Measurements from ENCODE around the gene CA12.
"Not testable (repeated sequence)": the region's sequence is repeated elsewhere in the genome, so short reads cannot be mapped to it uniquely, and the experiment has no call there.

CA12 gene

GRCh38 chr15:63381301-63382204 is at the start of gene CA12:
TSS of gene CA12 (minus strand) at chr15:63381846. CDS start at chr15:63381720, 126 bp downstream.
- H3K36me3 ChIP-seq (ENCODE audit: control insufficient read depth, insufficient read depth, low read length), result no peaks in the 10 kb centered on the region
- DNase-seq (ENCODE audit: low read depth, low spot score), result no peak
- no CpG with 5 or more reads among the region's 58 CpGs for WGBS (ENCODE audit: insufficient coverage, insufficient read length)
- peak within 1 kb of the TSS; percentile 54; the same call in 1 of the 2 replicates for H3K4me3 ChIP-seq (ENCODE audit: low read length)
- peaks cover 12% of the 10 kb centered on the region; the same call in 1 of the 2 replicates for H3K27me3 ChIP-seq (ENCODE audit: control insufficient read depth, insufficient read depth, low read length)
- H3K27ac ChIP-seq (ENCODE audit: low read length), result no peak within 1 kb of the TSS
- no peaks in the 10 kb centered on the region for H3K9me3 ChIP-seq (ENCODE audit: control insufficient read depth, insufficient read depth, low read length)
- H3K4me1 ChIP-seq (ENCODE audit: control insufficient read depth, insufficient read depth, low read length), result peaks cover 5% of the 10 kb centered on the region; the same call in 1 of the 2 replicates

- DNase-seq (ENCODE audit: low read depth, low spot score), result no peak
- peaks cover 1% of the 10 kb centered on the region; the same call in 1 of the 2 replicates for H3K4me1 ChIP-seq (ENCODE audit: control insufficient read depth, insufficient read depth, low read length)
- no peaks in the 10 kb centered on the region for H3K27me3 ChIP-seq (ENCODE audit: control insufficient read depth, insufficient read depth, low read length)
- no peak overlapping the region for H3K27ac ChIP-seq (ENCODE audit: low read length)
- no peaks in the 10 kb centered on the region for H3K36me3 ChIP-seq (ENCODE audit: control insufficient read depth, insufficient read depth, low read length)
- WGBS (ENCODE audit: insufficient coverage, insufficient read length), result no CpG with 5 or more reads among the region's 6 CpGs
- H3K9me3 ChIP-seq (ENCODE audit: control insufficient read depth, insufficient read depth, low read length), result no peaks in the 10 kb centered on the region
- no peak overlapping the region for H3K4me3 ChIP-seq (ENCODE audit: low read length)
Measured at GRCh38 chr15:63430766-63431451, 49.3 kb upstream of the CA12 start.

GRCh38 chr15:63426552-63426951 is 44.9 kb upstream of the CA12 start:
- no peaks in the 10 kb centered on the region for H3K36me3 ChIP-seq (ENCODE audit: control insufficient read depth, insufficient read depth, low read length)
- DNase-seq (ENCODE audit: low read depth, low spot score), result no peak
- H3K4me1 ChIP-seq (ENCODE audit: control insufficient read depth, insufficient read depth, low read length), result peaks cover under 1% of the 10 kb centered on the region; the same call in 1 of the 2 replicates
- no peaks in the 10 kb centered on the region for H3K27me3 ChIP-seq (ENCODE audit: control insufficient read depth, insufficient read depth, low read length)
- no peak overlapping the region for H3K27ac ChIP-seq (ENCODE audit: low read length)
- H3K4me3 ChIP-seq (ENCODE audit: low read length), result no peak overlapping the region
- no peaks in the 10 kb centered on the region for H3K9me3 ChIP-seq (ENCODE audit: control insufficient read depth, insufficient read depth, low read length)
- WGBS (ENCODE audit: insufficient coverage, insufficient read length), result no CpG with 5 or more reads among the region's 2 CpGs

GRCh38 chr15:63425426-63425985 is 43.9 kb upstream of the CA12 start:
- no peak for DNase-seq (ENCODE audit: low read depth, low spot score)
- WGBS (ENCODE audit: insufficient coverage, insufficient read length), result no CpG with 5 or more reads among the region's 2 CpGs
- H3K4me1 ChIP-seq (ENCODE audit: control insufficient read depth, insufficient read depth, low read length), result no peaks in the 10 kb centered on the region
- H3K36me3 ChIP-seq (ENCODE audit: control insufficient read depth, insufficient read depth, low read length), result no peaks in the 10 kb centered on the region
- H3K4me3 ChIP-seq (ENCODE audit: low read length), result no peak overlapping the region
- H3K27ac ChIP-seq (ENCODE audit: low read length), result no peak overlapping the region
- no peaks in the 10 kb centered on the region for H3K27me3 ChIP-seq (ENCODE audit: control insufficient read depth, insufficient read depth, low read length)
- no peaks in the 10 kb centered on the region for H3K9me3 ChIP-seq (ENCODE audit: control insufficient read depth, insufficient read depth, low read length)

GRCh38 chr15:63422891-63423590 is 41.4 kb upstream of the CA12 start:
- WGBS (ENCODE audit: insufficient coverage, insufficient read length), result 100% methylated on average over 1 of the region's 10 CpGs
- Histone ChIP-seq H3K27me3 (ENCODE audit: control insufficient read depth, insufficient read depth, low read length) (no peaks in the 10 kb centered on the region), H3K9me3 (ENCODE audit: control insufficient read depth, insufficient read depth, low read length) (no peaks in the 10 kb centered on the region), H3K36me3 (ENCODE audit: control insufficient read depth, insufficient read depth, low read length) (no peaks in the 10 kb centered on the region), H3K4me1 (ENCODE audit: control insufficient read depth, insufficient read depth, low read length) (no peaks in the 10 kb centered on the region), H3K4me3 (ENCODE audit: low read length) (no peak overlapping the region), H3K27ac (ENCODE audit: low read length) (no peak overlapping the region)
- no peak for DNase-seq (ENCODE audit: low read depth, low spot score)

GRCh38 chr15:63421433-63421832 is 39.8 kb upstream of the CA12 start:
- H3K36me3 ChIP-seq (ENCODE audit: control insufficient read depth, insufficient read depth, low read length), result no peaks in the 10 kb centered on the region
- H3K27me3 ChIP-seq (ENCODE audit: control insufficient read depth, insufficient read depth, low read length), result no peaks in the 10 kb centered on the region
- H3K4me3 ChIP-seq (ENCODE audit: low read length), result no peak overlapping the region
- no peak overlapping the region for H3K27ac ChIP-seq (ENCODE audit: low read length)
- no CpG with 5 or more reads among the region's 3 CpGs for WGBS (ENCODE audit: insufficient coverage, insufficient read length)
- no peak for DNase-seq (ENCODE audit: low read depth, low spot score)
- H3K4me1 ChIP-seq (ENCODE audit: control insufficient read depth, insufficient read depth, low read length), result no peaks in the 10 kb centered on the region
- no peaks in the 10 kb centered on the region for H3K9me3 ChIP-seq (ENCODE audit: control insufficient read depth, insufficient read depth, low read length)

GRCh38 chr15:63420333-63420747 is 38.7 kb upstream of the CA12 start:
- Histone ChIP-seq H3K9me3 (ENCODE audit: control insufficient read depth, insufficient read depth, low read length) (no peaks in the 10 kb centered on the region), H3K27ac (ENCODE audit: low read length) (no peak overlapping the region), H3K4me1 (ENCODE audit: control insufficient read depth, insufficient read depth, low read length) (no peaks in the 10 kb centered on the region), H3K4me3 (ENCODE audit: low read length) (no peak overlapping the region), H3K36me3 (ENCODE audit: control insufficient read depth, insufficient read depth, low read length) (no peaks in the 10 kb centered on the region), H3K27me3 (ENCODE audit: control insufficient read depth, insufficient read depth, low read length) (no peaks in the 10 kb centered on the region)
- no CpG with 5 or more reads among the region's 5 CpGs for WGBS (ENCODE audit: insufficient coverage, insufficient read length)
- no peak for DNase-seq (ENCODE audit: low read depth, low spot score)

GRCh38 chr15:63418811-63419210 is 37.2 kb upstream of the CA12 start:
- WGBS (ENCODE audit: insufficient coverage, insufficient read length), result no CpG with 5 or more reads among the region's 8 CpGs
- H3K4me3 ChIP-seq (ENCODE audit: low read length), result no peak overlapping the region
- H3K9me3 ChIP-seq (ENCODE audit: control insufficient read depth, insufficient read depth, low read length), result no peaks in the 10 kb centered on the region
- no peak overlapping the region for H3K27ac ChIP-seq (ENCODE audit: low read length)
- no peak for DNase-seq (ENCODE audit: low read depth, low spot score)
- no peaks in the 10 kb centered on the region for H3K27me3 ChIP-seq (ENCODE audit: control insufficient read depth, insufficient read depth, low read length)
- H3K4me1 ChIP-seq (ENCODE audit: control insufficient read depth, insufficient read depth, low read length), result no peaks in the 10 kb centered on the region
- H3K36me3 ChIP-seq (ENCODE audit: control insufficient read depth, insufficient read depth, low read length), result no peaks in the 10 kb centered on the region

GRCh38 chr15:63417721-63418120 is 36.1 kb upstream of the CA12 start:
- no peak overlapping the region for H3K27ac ChIP-seq (ENCODE audit: low read length)
- DNase-seq (ENCODE audit: low read depth, low spot score), result no peak
- WGBS (ENCODE audit: insufficient coverage, insufficient read length), result 100% methylated on average over 1 of the region's 4 CpGs
- H3K4me3 ChIP-seq (ENCODE audit: low read length), result no peak overlapping the region
- no peaks in the 10 kb centered on the region; the same call in 1 of the 2 replicates for H3K4me1 ChIP-seq (ENCODE audit: control insufficient read depth, insufficient read depth, low read length)
- H3K36me3 ChIP-seq (ENCODE audit: control insufficient read depth, insufficient read depth, low read length), result no peaks in the 10 kb centered on the region
- no peaks in the 10 kb centered on the region for H3K9me3 ChIP-seq (ENCODE audit: control insufficient read depth, insufficient read depth, low read length)
- H3K27me3 ChIP-seq (ENCODE audit: control insufficient read depth, insufficient read depth, low read length), result no peaks in the 10 kb centered on the region

GRCh38 chr15:63417274-63417673 is 35.6 kb upstream of the CA12 start:
- DNase-seq (ENCODE audit: low read depth, low spot score); H3K36me3 ChIP-seq (ENCODE audit: control insufficient read depth, insufficient read depth, low read length); H3K27me3 ChIP-seq (ENCODE audit: control insufficient read depth, insufficient read depth, low read length); H3K4me1 ChIP-seq (ENCODE audit: control insufficient read depth, insufficient read depth, low read length); H3K27ac ChIP-seq (ENCODE audit: low read length); H3K4me3 ChIP-seq (ENCODE audit: low read length); H3K9me3 ChIP-seq (ENCODE audit: control insufficient read depth, insufficient read depth, low read length): not testable (repeated sequence)
- WGBS (ENCODE audit: insufficient coverage, insufficient read length), result no CpG with 5 or more reads among the region's 21 CpGs
